ENCODE results near the gene SAPCD1.

SAPCD1 gene

GRCh38 chr6:31750411-31751022 lies 11.9 kb upstream of the SAPCD1 start:
- no peak for DNase-seq (ENCODE audit: low read depth)

GRCh38 chr6:31752739-31753319 lies 9.6 kb upstream of the SAPCD1 start:
- DNase-seq (ENCODE audit: low read depth): no peak

GRCh38 chr6:31758281-31758680 lies 4.2 kb upstream of the SAPCD1 start:
- no peak for DNase-seq (ENCODE audit: low read depth)

GRCh38 chr6:31760790-31761189 lies 1.7 kb upstream of the SAPCD1 start:
- no peak for DNase-seq (ENCODE audit: low read depth)

GRCh38 chr6:31761343-31761742 lies 1.1 kb upstream of the SAPCD1 start:
- DNase-seq (ENCODE audit: low read depth): no peak

- DNase-seq (ENCODE audit: low read depth): no peak
These were observed 592 bp downstream of the SAPCD1 start for GRCh38 chr6:31762878-31763618.

GRCh38 chr6:31763619-31763940 lies 1.1 kb downstream of the SAPCD1 start:
- DNase-seq (ENCODE audit: low read depth): no peak

- DNase-seq (ENCODE audit: low read depth): no peak
These were observed 1.7 kb downstream of the SAPCD1 start for GRCh38 chr6:31764198-31764597.

GRCh38 chr6:31765559-31765909 lies 3.1 kb downstream of the SAPCD1 start:
- DNase-seq (ENCODE audit: low read depth): no peak

- DNase-seq (ENCODE audit: low read depth): no peak
These were observed 3.7 kb downstream of the SAPCD1 start for GRCh38 chr6:31765910-31766794.

GRCh38 chr6:31767096-31767645 lies 4.7 kb downstream of the SAPCD1 start:
- DNase-seq (ENCODE audit: low read depth): no peak

GRCh38 chr6:31768363-31769257 lies 6.2 kb downstream of the SAPCD1 start:
- DNase-seq (ENCODE audit: low read depth): no peak

GRCh38 chr6:31769684-31770371 lies 7.4 kb downstream of the SAPCD1 start:
- no peak for DNase-seq (ENCODE audit: low read depth)

- DNase-seq (ENCODE audit: low read depth): no peak
These were observed 8.4 kb downstream of the SAPCD1 start for GRCh38 chr6:31770860-31771259.

GRCh38 chr6:31771992-31772358 lies 9.5 kb downstream of the SAPCD1 start:
- DNase-seq (ENCODE audit: low read depth): no peak

- no peak for DNase-seq (ENCODE audit: low read depth)
These were observed 12.7 kb downstream of the SAPCD1 start for GRCh38 chr6:31775184-31775583.

- no peak for DNase-seq (ENCODE audit: low read depth)
These were observed 13.4 kb downstream of the SAPCD1 start for GRCh38 chr6:31775633-31776484.

- DNase-seq (ENCODE audit: low read depth): no peak
These were observed 14.1 kb downstream of the SAPCD1 start for GRCh38 chr6:31776485-31776988.

GRCh38 chr6:31776989-31777666 lies 14.7 kb downstream of the SAPCD1 start, which contains the start of gene VWA7:
Gene VWA7, minus strand, starts transcription at chr6:31777328. Its CDS starts 549 bp downstream, at chr6:31776779.
- no peak for DNase-seq (ENCODE audit: low read depth)

Measured in HS-27A (cell line).